A673 (cell line): ENCODE measurements around the gene PSMA7.

Experiments
- EZH2 ChIP-seq: fragments of 200-600 bp; sonication (generic); IDR thresholded peaks from 2 replicates; pipeline ENCODE4 v1.6.1; 2017; ENCODE audit warnings: borderline replicate concordance, low read depth, mild to moderate bottlenecking, mixed read lengths, antibody characterized with exemption, low read length; ENCODE audit not compliant: poor library complexity, severe bottlenecking
- TF ChIP-seq, protein P1 (sequence below): fragments of 300-800, 200-600 bp; sonication (generic); conservative IDR thresholded peaks from 2 replicates; pipeline ENCODE4 v1.5.1; 2017; ENCODE audit warnings: low read depth, mild to moderate bottlenecking, antibody characterized with exemption, low read length, moderate library complexity, mixed read lengths

- TF ChIP-seq, protein P1, sequence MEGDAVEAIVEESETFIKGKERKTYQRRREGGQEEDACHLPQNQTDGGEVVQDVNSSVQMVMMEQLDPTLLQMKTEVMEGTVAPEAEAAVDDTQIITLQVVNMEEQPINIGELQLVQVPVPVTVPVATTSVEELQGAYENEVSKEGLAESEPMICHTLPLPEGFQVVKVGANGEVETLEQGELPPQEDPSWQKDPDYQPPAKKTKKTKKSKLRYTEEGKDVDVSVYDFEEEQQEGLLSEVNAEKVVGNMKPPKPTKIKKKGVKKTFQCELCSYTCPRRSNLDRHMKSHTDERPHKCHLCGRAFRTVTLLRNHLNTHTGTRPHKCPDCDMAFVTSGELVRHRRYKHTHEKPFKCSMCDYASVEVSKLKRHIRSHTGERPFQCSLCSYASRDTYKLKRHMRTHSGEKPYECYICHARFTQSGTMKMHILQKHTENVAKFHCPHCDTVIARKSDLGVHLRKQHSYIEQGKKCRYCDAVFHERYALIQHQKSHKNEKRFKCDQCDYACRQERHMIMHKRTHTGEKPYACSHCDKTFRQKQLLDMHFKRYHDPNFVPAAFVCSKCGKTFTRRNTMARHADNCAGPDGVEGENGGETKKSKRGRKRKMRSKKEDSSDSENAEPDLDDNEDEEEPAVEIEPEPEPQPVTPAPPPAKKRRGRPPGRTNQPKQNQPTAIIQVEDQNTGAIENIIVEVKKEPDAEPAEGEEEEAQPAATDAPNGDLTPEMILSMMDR = no peak
- no peak for TF ChIP-seq EZH2
Measured at GRCh38 chr20:62163986-62164762, 21.0 kb upstream of the PSMA7 start.
